ENCODE results near the gene CYTH2. TPM values are rescaled to one million over a fixed set of nuclear protein-coding genes. Genes with fewer than 3 reads are reported as not detected.

Gene CYTH2
- total and polyA plus RNA-seq, 2 experiments from 2014 or later, result 41.1 to 60.4 TPM

GRCh38 chr19:48518207-48518606, 49.0 kb downstream of the CYTH2 start:
- ATAC-seq (no peak), DNase-seq (ENCODE audit: low spot score) (no peak)
- H3K4me1 ChIP-seq (ENCODE audit: insufficient read depth), result no peaks in the 10 kb centered on the region
- H3K27ac ChIP-seq (ENCODE audit: low read depth), result 0 out of 2 replicates have a peak overlapping the region, but pooled peaks have one; percentile 59
- Mint-ChIP-seq H3K4me1 (peaks cover 17% of the 10 kb centered on the region), H3K36me3 (ENCODE audit: low read depth) (no peaks in the 10 kb centered on the region), H3K27me3 (ENCODE audit: insufficient read depth, low read depth, poor library complexity) (peaks cover 14% of the 10 kb centered on the region), H3K4me3 (no peak overlapping the region; the same call in 2 of the 3 replicates), H3K9me3 (no peaks in the 10 kb centered on the region), H3K27ac (no peak overlapping the region)
- TF ChIP-seq CTCF (conservative IDR thresholded peaks at IDR 0.05; ENCODE audit: low read depth in 2 of 2), result no peak
- TF ChIP-seq ETS1 (IDR thresholded peaks at IDR 0.05), result no peak
- no peak for TF ChIP-seq JUNB (IDR thresholded peaks at IDR 0.05; ENCODE audit: unreplicated experiment)
- TF ChIP-seq ZNF114 (CRISPR knock-in tag; IDR thresholded peaks at IDR 0.05), result no peak
- no peak for TF ChIP-seq CREB1 (CRISPR knock-in tag; IDR thresholded peaks at IDR 0.05; ENCODE audit: low read depth)
- no peak for TF ChIP-seq EZH2phosphoT487 (IDR thresholded peaks at IDR 0.05; ENCODE audit: unreplicated experiment)
- TF ChIP-seq NANOG (IDR thresholded peaks at IDR 0.05; ENCODE audit: borderline replicate concordance), result no peak
- TF ChIP-seq POLR2AphosphoS5 (IDR thresholded peaks at IDR 0.05; ENCODE audit: low read depth), result no peak
- TF ChIP-seq STAT1 (IDR thresholded peaks at IDR 0.05; ENCODE audit: unreplicated experiment), result no peak
- no peak for TF ChIP-seq EZH2 (IDR thresholded peaks at IDR 0.05; ENCODE audit: low read depth, unreplicated experiment)
- TF ChIP-seq REST (IDR thresholded peaks at IDR 0.05; ENCODE audit: unreplicated experiment), result no peak
- TF ChIP-seq ZNF331 (CRISPR knock-in tag; IDR thresholded peaks at IDR 0.05; ENCODE audit: low read depth), result no peak
- TF ChIP-seq ZNF462 (CRISPR knock-in tag; IDR thresholded peaks at IDR 0.05), result no peak
- H3K4me3 ChIP-seq, result no peak overlapping the region
- no peak overlapping the region for H3K4me2 ChIP-seq
- 0 out of 2 replicates have a peak, but pooled peaks cover under 1% of the 10 kb centered on the region for H3K27me3 ChIP-seq (ENCODE audit: insufficient read depth)
- H3K36me3 ChIP-seq (ENCODE audit: insufficient read depth), result no peaks in the 10 kb centered on the region
- no peaks in the 10 kb centered on the region for H3K9me2 ChIP-seq (ENCODE audit: insufficient read depth)
- no peaks in the 10 kb centered on the region for H3K79me2 ChIP-seq (replicated peaks; ENCODE audit: insufficient read depth)
- H2AFZ ChIP-seq, result peak overlapping the region; percentile 89; the same call in 1 of the 2 replicates
- H3F3A ChIP-seq (replicated peaks; ENCODE audit: low read depth), result peaks cover 3% of the 10 kb centered on the region; the same call in 1 of the 2 replicates
- H4K20me1 ChIP-seq (replicated peaks; ENCODE audit: insufficient read depth), result no peaks in the 10 kb centered on the region

Measured in GM23338 (cell line).